SK-N-SH treated with all-trans-retinoic acid at 6 μM for 48 hours (cell line): ENCODE measurements around the gene KIF13A.

Source experiments
- ARNTL ChIP-seq: fragments of 450-650 bp; formaldehyde crosslinking; IDR thresholded peaks from 2 replicates; pipeline ENCODE4 v1.5.0; 2020; ENCODE audit warnings: low read depth, mild to moderate bottlenecking, moderate library complexity, borderline replicate concordance
- ESRRG ChIP-seq: fragments of 250-450 bp; sonication (Bioruptor Pico); IDR thresholded peaks from 2 replicates; pipeline ENCODE4 v1.6.1; 2021; ENCODE audit warnings: mild to moderate bottlenecking
- OSR1 ChIP-seq: fragments of 250-450 bp; sonication (Bioruptor Pico); IDR thresholded peaks from 2 replicates; pipeline ENCODE4 v1.8.0; 2022; ENCODE audit warnings: moderate library complexity, mild to moderate bottlenecking, inconsistent platforms
- PPARA ChIP-seq: fragments of 250-450 bp; sonication (Bioruptor Pico); IDR thresholded peaks from 2 replicates; pipeline ENCODE4 v1.5.0; 2020; ENCODE audit warnings: mild to moderate bottlenecking, borderline replicate concordance
- RARB ChIP-seq: fragments of 250-450 bp; sonication (Bioruptor Pico); IDR thresholded peaks from 2 replicates; pipeline ENCODE4 v1.8.0; 2021; ENCODE audit warnings: mild to moderate bottlenecking, moderate library complexity
- ZFP3 ChIP-seq: fragments of 250-450 bp; sonication (Bioruptor Pico); IDR thresholded peaks from 2 replicates; pipeline ENCODE4 v1.5.0; 2020; ENCODE audit warnings: mild to moderate bottlenecking, moderate library complexity
- ZFP30 ChIP-seq: fragments of 450-650 bp; formaldehyde crosslinking; IDR thresholded peaks from 2 replicates; pipeline ENCODE4 v1.5.0; 2022; ENCODE audit warnings: mild to moderate bottlenecking, moderate library complexity
- ZNF565 ChIP-seq: fragments of 450-650 bp; formaldehyde crosslinking; conservative IDR thresholded peaks from 2 replicates; pipeline ENCODE4 v1.5.0; 2020; ENCODE audit warnings: low read depth, mild to moderate bottlenecking, moderate library complexity
- ZNF8 ChIP-seq: fragments of 450-650 bp; formaldehyde crosslinking; IDR thresholded peaks from 2 replicates; pipeline ENCODE4 v1.5.0; 2020; ENCODE audit warnings: mild to moderate bottlenecking, moderate library complexity
- TF ChIP-seq, protein P1 (sequence below): fragments of 250-450 bp; sonication (Bioruptor Pico); IDR thresholded peaks from 2 replicates; pipeline ENCODE4 v1.5.1; 2021; ENCODE audit warnings: mild to moderate bottlenecking, moderate library complexity

DNA sequence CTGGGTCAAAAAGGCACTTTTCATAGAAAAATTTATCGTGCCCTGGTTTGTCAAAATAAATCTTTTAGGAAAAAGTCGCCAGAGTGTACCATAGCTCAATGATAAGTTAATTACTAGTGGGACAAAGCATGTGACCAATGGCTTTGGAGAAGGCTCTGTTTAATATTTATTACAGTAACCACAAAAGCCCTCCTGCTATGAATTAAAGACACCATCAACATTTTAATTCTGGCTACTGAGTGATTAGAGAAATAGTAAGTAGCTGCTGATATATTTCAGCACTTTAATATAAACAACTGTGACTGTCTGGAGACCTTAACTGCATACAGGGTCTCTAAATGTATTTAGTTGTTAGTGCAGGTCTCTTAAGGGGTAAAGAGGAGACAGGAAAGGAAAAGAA lies 38.3 kb downstream of the KIF13A start:
- no peak for TF ChIP-seq ZFP3 (CRISPR knock-in tag)
- TF ChIP-seq OSR1 (CRISPR knock-in tag), result no peak
- no peak for TF ChIP-seq ESRRG
- TF ChIP-seq ARNTL (CRISPR knock-in tag), result no peak
- no peak for TF ChIP-seq ZNF565 (CRISPR knock-in tag)
- no peak for TF ChIP-seq PPARA (CRISPR knock-in tag)
- no peak for TF ChIP-seq RARB (CRISPR knock-in tag)
- TF ChIP-seq, protein P1, sequence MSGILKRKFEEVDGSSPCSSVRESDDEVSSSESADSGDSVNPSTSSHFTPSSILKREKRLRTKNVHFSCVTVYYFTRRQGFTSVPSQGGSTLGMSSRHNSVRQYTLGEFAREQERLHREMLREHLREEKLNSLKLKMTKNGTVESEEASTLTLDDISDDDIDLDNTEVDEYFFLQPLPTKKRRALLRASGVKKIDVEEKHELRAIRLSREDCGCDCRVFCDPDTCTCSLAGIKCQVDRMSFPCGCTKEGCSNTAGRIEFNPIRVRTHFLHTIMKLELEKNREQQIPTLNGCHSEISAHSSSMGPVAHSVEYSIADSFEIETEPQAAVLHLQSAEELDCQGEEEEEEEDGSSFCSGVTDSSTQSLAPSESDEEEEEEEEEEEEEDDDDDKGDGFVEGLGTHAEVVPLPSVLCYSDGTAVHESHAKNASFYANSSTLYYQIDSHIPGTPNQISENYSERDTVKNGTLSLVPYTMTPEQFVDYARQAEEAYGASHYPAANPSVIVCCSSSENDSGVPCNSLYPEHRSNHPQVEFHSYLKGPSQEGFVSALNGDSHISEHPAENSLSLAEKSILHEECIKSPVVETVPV (CRISPR knock-in tag), result no peak
- TF ChIP-seq ZNF8 (CRISPR knock-in tag), result no peak
- no peak for TF ChIP-seq ZFP30 (CRISPR knock-in tag)
